ENCODE measurements around the gene MCCD1. TPM values are rescaled to one million over a fixed set of nuclear protein-coding genes. Genes with fewer than 3 reads are reported as not detected.

The MCCD1 gene
- total and polyA plus RNA-seq, 2 of the 13 experiments (the other 11 are each of a cell fraction or from before 2014, with no cell fraction given) = 0.15 TPM; not detected in 1

DNA sequence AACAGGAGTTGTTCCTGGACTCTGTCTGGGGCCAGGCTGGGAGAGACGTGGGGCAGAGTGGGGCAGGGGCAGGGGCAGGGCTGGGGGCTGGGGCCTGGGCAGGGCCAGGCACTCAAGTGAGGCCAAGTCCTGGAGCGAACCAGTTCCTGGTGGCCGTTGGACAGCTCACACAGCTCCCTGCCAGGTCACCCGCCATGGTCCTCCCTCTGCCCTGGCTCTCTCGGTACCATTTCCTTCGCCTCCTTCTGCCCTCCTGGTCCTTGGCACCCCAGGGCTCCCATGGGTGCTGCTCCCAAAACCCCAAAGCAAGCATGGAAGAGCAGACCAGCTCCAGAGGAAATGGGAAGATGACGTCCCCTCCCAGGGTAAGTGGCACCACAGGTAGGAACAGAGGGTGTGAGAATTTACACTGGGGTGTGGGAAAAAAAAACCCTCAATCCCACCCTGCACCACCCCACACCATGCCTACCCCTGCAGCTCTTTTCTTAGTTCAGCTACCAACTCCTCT lies at the start of gene MCCD1 (continued):
- TF ChIP-seq NR2C2 (CRISPR knock-in tag; IDR thresholded peaks at IDR 0.05; ENCODE audit: borderline replicate concordance) = no peak
- no peak for TF ChIP-seq ZNF10 (CRISPR knock-in tag; IDR thresholded peaks at IDR 0.05; ENCODE audit: borderline replicate concordance, low read depth)
- no peak for TF ChIP-seq ZNF816 (CRISPR knock-in tag; IDR thresholded peaks at IDR 0.05; ENCODE audit: borderline replicate concordance)
- TF ChIP-seq EED (CRISPR knock-in tag; IDR thresholded peaks at IDR 0.05) = no peak
- no peak for TF ChIP-seq ZSCAN12 (CRISPR knock-in tag; IDR thresholded peaks at IDR 0.05)
- TF ChIP-seq ZNF552 (CRISPR knock-in tag; IDR thresholded peaks at IDR 0.05; ENCODE audit: borderline replicate concordance) = no peak
- TF ChIP-seq KLF9 (CRISPR knock-in tag; IDR thresholded peaks at IDR 0.05; ENCODE audit: low read depth) = no peak
- TF ChIP-seq, protein P1, sequence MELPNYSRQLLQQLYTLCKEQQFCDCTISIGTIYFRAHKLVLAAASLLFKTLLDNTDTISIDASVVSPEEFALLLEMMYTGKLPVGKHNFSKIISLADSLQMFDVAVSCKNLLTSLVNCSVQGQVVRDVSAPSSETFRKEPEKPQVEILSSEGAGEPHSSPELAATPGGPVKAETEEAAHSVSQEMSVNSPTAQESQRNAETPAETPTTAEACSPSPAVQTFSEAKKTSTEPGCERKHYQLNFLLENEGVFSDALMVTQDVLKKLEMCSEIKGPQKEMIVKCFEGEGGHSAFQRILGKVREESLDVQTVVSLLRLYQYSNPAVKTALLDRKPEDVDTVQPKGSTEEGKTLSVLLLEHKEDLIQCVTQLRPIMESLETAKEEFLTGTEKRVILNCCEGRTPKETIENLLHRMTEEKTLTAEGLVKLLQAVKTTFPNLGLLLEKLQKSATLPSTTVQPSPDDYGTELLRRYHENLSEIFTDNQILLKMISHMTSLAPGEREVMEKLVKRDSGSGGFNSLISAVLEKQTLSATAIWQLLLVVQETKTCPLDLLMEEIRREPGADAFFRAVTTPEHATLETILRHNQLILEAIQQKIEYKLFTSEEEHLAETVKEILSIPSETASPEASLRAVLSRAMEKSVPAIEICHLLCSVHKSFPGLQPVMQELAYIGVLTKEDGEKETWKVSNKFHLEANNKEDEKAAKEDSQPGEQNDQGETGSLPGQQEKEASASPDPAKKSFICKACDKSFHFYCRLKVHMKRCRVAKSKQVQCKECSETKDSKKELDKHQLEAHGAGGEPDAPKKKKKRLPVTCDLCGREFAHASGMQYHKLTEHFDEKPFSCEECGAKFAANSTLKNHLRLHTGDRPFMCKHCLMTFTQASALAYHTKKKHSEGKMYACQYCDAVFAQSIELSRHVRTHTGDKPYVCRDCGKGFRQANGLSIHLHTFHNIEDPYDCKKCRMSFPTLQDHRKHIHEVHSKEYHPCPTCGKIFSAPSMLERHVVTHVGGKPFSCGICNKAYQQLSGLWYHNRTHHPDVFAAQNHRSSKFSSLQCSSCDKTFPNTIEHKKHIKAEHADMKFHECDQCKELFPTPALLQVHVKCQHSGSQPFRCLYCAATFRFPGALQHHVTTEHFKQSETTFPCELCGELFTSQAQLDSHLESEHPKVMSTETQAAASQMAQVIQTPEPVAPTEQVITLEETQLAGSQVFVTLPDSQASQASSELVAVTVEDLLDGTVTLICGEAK (IDR thresholded peaks at IDR 0.05) = no peak
- TF ChIP-seq, protein P1 (CRISPR knock-in tag; IDR thresholded peaks at IDR 0.05) = no peak
- TF ChIP-seq SMAD3 (CRISPR knock-in tag; IDR thresholded peaks at IDR 0.05) = no peak
- no peak for TF ChIP-seq NCOR1 (IDR thresholded peaks at IDR 0.05; ENCODE audit: borderline replicate concordance, low read length)
- no peak for TF ChIP-seq ATF1 (CRISPR knock-in tag; IDR thresholded peaks at IDR 0.05)
- TF ChIP-seq RXRA (CRISPR knock-in tag; IDR thresholded peaks at IDR 0.05) = no peak
- TF ChIP-seq SP5 (CRISPR knock-in tag; IDR thresholded peaks at IDR 0.05; ENCODE audit: borderline replicate concordance, low read depth) = no peak
- no peak for TF ChIP-seq ZNF317 (CRISPR knock-in tag; IDR thresholded peaks at IDR 0.05)
- no peak for TF ChIP-seq SCMH1 (CRISPR knock-in tag; IDR thresholded peaks at IDR 0.05; ENCODE audit: borderline replicate concordance)
- TF ChIP-seq, protein P2, sequence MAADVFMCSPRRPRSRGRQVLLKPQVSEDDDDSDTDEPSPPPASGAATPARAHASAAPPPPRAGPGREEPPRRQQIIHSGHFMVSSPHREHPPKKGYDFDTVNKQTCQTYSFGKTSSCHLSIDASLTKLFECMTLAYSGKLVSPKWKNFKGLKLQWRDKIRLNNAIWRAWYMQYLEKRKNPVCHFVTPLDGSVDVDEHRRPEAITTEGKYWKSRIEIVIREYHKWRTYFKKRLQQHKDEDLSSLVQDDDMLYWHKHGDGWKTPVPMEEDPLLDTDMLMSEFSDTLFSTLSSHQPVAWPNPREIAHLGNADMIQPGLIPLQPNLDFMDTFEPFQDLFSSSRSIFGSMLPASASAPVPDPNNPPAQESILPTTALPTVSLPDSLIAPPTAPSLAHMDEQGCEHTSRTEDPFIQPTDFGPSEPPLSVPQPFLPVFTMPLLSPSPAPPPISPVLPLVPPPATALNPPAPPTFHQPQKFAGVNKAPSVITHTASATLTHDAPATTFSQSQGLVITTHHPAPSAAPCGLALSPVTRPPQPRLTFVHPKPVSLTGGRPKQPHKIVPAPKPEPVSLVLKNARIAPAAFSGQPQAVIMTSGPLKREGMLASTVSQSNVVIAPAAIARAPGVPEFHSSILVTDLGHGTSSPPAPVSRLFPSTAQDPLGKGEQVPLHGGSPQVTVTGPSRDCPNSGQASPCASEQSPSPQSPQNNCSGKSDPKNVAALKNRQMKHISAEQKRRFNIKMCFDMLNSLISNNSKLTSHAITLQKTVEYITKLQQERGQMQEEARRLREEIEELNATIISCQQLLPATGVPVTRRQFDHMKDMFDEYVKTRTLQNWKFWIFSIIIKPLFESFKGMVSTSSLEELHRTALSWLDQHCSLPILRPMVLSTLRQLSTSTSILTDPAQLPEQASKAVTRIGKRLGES (CRISPR knock-in tag; IDR thresholded peaks at IDR 0.05; ENCODE audit: borderline replicate concordance) = no peak
- TF ChIP-seq, protein P3, sequence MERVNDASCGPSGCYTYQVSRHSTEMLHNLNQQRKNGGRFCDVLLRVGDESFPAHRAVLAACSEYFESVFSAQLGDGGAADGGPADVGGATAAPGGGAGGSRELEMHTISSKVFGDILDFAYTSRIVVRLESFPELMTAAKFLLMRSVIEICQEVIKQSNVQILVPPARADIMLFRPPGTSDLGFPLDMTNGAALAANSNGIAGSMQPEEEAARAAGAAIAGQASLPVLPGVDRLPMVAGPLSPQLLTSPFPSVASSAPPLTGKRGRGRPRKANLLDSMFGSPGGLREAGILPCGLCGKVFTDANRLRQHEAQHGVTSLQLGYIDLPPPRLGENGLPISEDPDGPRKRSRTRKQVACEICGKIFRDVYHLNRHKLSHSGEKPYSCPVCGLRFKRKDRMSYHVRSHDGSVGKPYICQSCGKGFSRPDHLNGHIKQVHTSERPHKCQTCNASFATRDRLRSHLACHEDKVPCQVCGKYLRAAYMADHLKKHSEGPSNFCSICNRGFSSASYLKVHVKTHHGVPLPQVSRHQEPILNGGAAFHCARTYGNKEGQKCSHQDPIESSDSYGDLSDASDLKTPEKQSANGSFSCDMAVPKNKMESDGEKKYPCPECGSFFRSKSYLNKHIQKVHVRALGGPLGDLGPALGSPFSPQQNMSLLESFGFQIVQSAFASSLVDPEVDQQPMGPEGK (CRISPR knock-in tag; IDR thresholded peaks at IDR 0.05) = no peak; the same call in 1 of the 2 replicates

All from HepG2 (cell line).